ENCODE measurements around the gene FAM151B.
A peak's percentile ranks its signal among the peaks of the same experiment; 100 is the strongest.
"Not testable (repeated sequence)": the region's sequence is repeated elsewhere in the genome, so short reads cannot be mapped to it uniquely, and the experiment has no call there.

The FAM151B gene

GRCh38 chr5:80482578-80482977 lies 5.3 kb upstream of the FAM151B start:
- no peak overlapping the region for H3K4me3 ChIP-seq (ENCODE audit: low read length)
- TF ChIP-seq, protein P1, sequence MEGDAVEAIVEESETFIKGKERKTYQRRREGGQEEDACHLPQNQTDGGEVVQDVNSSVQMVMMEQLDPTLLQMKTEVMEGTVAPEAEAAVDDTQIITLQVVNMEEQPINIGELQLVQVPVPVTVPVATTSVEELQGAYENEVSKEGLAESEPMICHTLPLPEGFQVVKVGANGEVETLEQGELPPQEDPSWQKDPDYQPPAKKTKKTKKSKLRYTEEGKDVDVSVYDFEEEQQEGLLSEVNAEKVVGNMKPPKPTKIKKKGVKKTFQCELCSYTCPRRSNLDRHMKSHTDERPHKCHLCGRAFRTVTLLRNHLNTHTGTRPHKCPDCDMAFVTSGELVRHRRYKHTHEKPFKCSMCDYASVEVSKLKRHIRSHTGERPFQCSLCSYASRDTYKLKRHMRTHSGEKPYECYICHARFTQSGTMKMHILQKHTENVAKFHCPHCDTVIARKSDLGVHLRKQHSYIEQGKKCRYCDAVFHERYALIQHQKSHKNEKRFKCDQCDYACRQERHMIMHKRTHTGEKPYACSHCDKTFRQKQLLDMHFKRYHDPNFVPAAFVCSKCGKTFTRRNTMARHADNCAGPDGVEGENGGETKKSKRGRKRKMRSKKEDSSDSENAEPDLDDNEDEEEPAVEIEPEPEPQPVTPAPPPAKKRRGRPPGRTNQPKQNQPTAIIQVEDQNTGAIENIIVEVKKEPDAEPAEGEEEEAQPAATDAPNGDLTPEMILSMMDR (IDR thresholded peaks at IDR 0.05; ENCODE audit: insufficient read depth, low read depth, low read length, missing control alignments), result no peak
- no peak for DNase-seq (ENCODE audit: low read depth)

DNA sequence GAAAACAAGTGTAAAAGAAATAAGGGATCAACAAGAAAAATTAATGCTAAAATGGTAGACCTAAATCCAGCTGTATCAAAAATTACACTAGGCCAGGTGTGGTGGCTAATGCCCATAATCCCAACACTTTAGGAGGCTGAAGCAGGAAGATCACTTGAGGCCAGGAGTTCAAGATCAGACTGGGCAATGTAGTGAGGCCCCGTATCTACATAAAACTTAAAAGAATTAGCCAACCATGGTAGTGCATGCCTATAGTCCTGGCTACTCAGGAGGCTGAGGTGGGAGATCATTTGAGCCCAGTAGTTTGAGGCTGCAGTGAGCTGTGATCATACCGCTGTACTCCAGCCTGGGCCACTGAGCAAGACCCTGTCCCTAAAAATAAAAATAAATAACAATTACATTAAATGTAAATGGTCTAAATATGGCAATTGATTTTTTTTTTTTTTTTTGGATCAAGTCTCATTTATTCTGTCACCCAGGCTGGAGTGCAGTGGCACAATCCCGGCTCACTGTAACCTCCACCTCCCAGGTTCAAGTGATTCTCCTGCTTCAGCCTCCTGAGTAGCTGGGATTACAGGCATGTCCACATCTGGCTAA lies 4.2 kb upstream of the FAM151B start:
- H3K4me3 ChIP-seq (ENCODE audit: low read length), result no peak overlapping the region
- no peak for DNase-seq (ENCODE audit: low read depth)
- TF ChIP-seq, protein P1 (IDR thresholded peaks at IDR 0.05; ENCODE audit: insufficient read depth, low read depth, low read length, missing control alignments), result no peak

DNA sequence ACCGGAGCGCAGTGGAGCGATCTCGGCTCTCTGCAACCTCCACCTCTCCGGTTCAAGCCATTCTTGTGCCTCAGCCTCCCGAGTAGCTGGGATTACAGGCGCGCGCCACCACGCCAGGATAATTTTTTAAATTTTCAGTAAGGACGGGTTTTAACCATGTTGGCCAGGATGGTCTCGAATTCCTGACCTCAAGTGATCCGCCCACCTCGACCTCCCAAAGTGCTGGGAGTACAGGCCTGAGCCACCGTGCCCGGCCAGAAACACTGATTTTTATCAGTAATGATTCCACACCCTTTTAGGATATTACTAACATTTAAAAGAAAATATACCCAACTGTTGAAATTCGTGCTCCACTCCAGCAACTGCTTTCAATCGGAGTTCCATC lies 464 bp upstream of the FAM151B start:
- TF ChIP-seq, protein P1 (IDR thresholded peaks at IDR 0.05; ENCODE audit: insufficient read depth, low read depth, low read length, missing control alignments), result no peak
- DNase-seq (ENCODE audit: low read depth), result no peak
- H3K4me3 ChIP-seq (ENCODE audit: low read length), result peak overlapping the region; percentile 75

DNA sequence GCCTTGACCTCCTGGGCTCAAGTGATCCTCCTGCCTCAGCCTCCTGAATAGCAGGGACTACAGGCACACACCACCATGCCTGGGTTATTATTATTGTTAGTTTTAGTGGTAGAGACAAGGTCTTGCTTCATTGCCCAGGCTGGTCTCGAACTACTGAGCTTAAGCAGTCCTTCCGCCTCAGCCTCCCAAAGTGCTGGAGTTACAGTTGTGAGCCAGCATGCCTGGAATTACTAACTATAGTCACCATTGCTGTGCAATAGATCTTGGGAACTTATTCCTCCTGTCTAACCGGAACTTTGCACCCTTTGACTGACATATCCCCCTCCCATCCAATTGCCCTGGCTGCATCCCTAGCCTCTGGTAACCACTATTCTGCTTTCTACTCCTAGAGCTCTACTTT lies 3.4 kb downstream of the FAM151B start:
- no peak for DNase-seq (ENCODE audit: low read depth)
- H3K4me3 ChIP-seq (ENCODE audit: low read length), result no peak overlapping the region
- TF ChIP-seq, protein P1 (IDR thresholded peaks at IDR 0.05; ENCODE audit: insufficient read depth, low read depth, low read length, missing control alignments), result no peak

GRCh38 chr5:80492741-80493140 lies 4.8 kb downstream of the FAM151B start:
- DNase-seq (ENCODE audit: low read depth), result peak; percentile 54
- TF ChIP-seq, protein P1 (IDR thresholded peaks at IDR 0.05; ENCODE audit: insufficient read depth, low read depth, low read length, missing control alignments), result no peak
- H3K4me3 ChIP-seq (ENCODE audit: low read length), result no peak overlapping the region

- H3K4me3 ChIP-seq (ENCODE audit: low read length), result not testable (repeated sequence)
- DNase-seq (ENCODE audit: low read depth), result peak; percentile 82
Measured at GRCh38 chr5:80493443-80493842, 5.5 kb downstream of the FAM151B start.

GRCh38 chr5:80495891-80496290 lies 8.0 kb downstream of the FAM151B start:
- TF ChIP-seq, protein P1 (IDR thresholded peaks at IDR 0.05; ENCODE audit: insufficient read depth, low read depth, low read length, missing control alignments), result no peak
- DNase-seq (ENCODE audit: low read depth), result no peak
- H3K4me3 ChIP-seq (ENCODE audit: low read length), result no peak overlapping the region

Measured in epithelial cell of esophagus (primary cell).